ENCODE results near the gene SPOCK3. TPM values are rescaled to one million over a fixed set of nuclear protein-coding genes. Genes with fewer than 3 reads are reported as not detected.

SPOCK3 gene
- polyA plus RNA-seq, 3 donors, result 0.31 to 1.9 (median 1.2) TPM

DNA sequence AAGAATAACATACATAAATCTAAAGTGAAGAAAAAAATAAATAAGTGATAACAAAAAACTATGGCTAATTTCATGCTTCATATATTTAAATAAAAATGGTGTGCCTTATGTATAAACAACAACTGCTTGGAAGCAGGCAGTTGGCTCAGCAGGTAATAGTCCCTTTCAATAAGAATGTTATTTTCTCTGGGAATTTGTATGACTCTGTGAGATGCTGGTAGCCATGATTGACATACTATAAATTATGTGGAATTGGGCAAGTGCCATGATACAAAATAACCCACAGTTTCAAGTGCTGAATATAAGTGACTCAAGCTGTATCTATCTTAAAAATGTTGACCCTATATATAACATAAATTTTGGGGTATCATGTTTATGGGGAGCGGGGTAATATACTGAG, 546.5 kb downstream of the SPOCK3 start:
- no CpG with 5 or more reads among the region's 1 CpG for WGBS (ENCODE audit: insufficient coverage)
- H3K4me1 Mint-ChIP-seq, result no peaks in the 10 kb centered on the region
- Histone ChIP-seq H3K9ac (ENCODE audit: insufficient read depth, low read length, poor library complexity, severe bottlenecking) (no peak overlapping the region), H4K20me1 (ENCODE audit: insufficient read depth, low read length) (no peaks in the 10 kb centered on the region), H3K36me3 (replicated peaks in 1 of 2; ENCODE audit: control insufficient read depth in 1 of 2, insufficient read depth in 2 of 2, low read length in 2 of 2) (no peaks in the 10 kb centered on the region), H3K27me3 (ENCODE audit: control insufficient read depth in 2 of 2, insufficient read depth in 2 of 2, low read length in 2 of 2) (no peaks in the 10 kb centered on the region), H3K4me1 (ENCODE audit: control insufficient read depth in 1 of 2, insufficient read depth in 2 of 2, low read length in 2 of 2) (no peaks in the 10 kb centered on the region), H2AFZ (ENCODE audit: insufficient read depth, low read depth, low read length, poor library complexity, severe bottlenecking) (no peak overlapping the region), H3K4me2 (replicated peaks; ENCODE audit: extremely low read depth, low read length, poor library complexity, severe bottlenecking) (no peak overlapping the region), H3K27ac (ENCODE audit: low read depth in 1 of 2, low read length in 2 of 2) (no peak overlapping the region), H3K9me3 (replicated peaks in 1 of 2; ENCODE audit: control insufficient read depth in 1 of 2, insufficient read depth in 1 of 2, low read length in 2 of 2) (no peaks in the 10 kb centered on the region), H3K79me2 (ENCODE audit: insufficient read depth, low read length) (no peaks in the 10 kb centered on the region), H3K4me3 (replicated peaks in 1 of 3; ENCODE audit: low read depth in 2 of 3, low read length in 3 of 3) (no peak overlapping the region)
- intact Hi-C loops (cut with micrococcal nuclease), result no loop called here
- no peaks in the 10 kb centered on the region for H3K36me3 Mint-ChIP-seq
- no peaks in the 10 kb centered on the region for H3K27me3 Mint-ChIP-seq (ENCODE audit: low read depth in 3 of 3)
- no peak for DNase-seq
- no peak overlapping the region for H3K4me3 Mint-ChIP-seq
- no peak overlapping the region for H3K27ac Mint-ChIP-seq
- TF ChIP-seq, protein P1, sequence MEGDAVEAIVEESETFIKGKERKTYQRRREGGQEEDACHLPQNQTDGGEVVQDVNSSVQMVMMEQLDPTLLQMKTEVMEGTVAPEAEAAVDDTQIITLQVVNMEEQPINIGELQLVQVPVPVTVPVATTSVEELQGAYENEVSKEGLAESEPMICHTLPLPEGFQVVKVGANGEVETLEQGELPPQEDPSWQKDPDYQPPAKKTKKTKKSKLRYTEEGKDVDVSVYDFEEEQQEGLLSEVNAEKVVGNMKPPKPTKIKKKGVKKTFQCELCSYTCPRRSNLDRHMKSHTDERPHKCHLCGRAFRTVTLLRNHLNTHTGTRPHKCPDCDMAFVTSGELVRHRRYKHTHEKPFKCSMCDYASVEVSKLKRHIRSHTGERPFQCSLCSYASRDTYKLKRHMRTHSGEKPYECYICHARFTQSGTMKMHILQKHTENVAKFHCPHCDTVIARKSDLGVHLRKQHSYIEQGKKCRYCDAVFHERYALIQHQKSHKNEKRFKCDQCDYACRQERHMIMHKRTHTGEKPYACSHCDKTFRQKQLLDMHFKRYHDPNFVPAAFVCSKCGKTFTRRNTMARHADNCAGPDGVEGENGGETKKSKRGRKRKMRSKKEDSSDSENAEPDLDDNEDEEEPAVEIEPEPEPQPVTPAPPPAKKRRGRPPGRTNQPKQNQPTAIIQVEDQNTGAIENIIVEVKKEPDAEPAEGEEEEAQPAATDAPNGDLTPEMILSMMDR (IDR thresholded peaks at IDR 0.05), result no peak
- H3K9me3 Mint-ChIP-seq, result peaks cover 0 to 2% (median 0%) of the 10 kb centered on the region in 7 donors

Small RNA genes within 50 kb of the gene (small RNA-seq; reads per million reads assigned to genes)
- not detected for gene RNA5SP171 (ENCODE audit: insufficient read length, low read depth)

All from CD14-positive monocyte (primary cell).